ENCODE results near the gene KCNIP3.
"Not testable (repeated sequence)": the region's sequence is repeated elsewhere in the genome, so short reads cannot be mapped to it uniquely, and the experiment has no call there.

KCNIP3 gene

DNA sequence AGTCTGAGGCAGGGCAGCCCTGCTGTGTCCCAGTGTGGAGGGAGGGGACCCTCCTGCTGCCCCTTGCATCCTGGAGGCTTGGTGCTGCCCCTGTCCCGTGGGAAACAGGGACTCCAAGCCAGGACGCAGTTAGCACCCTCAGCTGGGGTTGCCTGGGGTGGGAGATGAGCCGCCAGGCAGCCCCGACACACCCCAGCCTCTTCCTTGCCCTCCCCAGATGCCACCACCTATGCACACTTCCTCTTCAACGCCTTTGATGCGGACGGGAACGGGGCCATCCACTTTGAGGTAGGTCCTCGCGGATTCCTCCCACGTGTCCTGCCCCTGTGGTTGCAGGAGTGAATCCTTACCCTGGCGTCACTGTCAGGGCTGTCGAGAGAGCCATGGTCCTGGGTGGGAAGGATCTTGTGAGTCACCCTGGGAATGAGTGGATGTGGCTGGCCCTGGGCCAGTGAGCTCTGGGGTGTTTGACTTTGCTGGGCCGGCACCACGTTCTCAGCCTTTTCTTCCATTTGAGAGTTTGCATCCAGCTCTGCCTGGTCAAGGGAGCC is 77.8 kb downstream of the KCNIP3 start:
- TF ChIP-seq FOXK2 (IDR thresholded peaks at IDR 0.05) (no peak), FOXM1 (IDR thresholded peaks at IDR 0.05; ENCODE audit: borderline replicate concordance) (no peak), SUZ12 (IDR thresholded peaks at IDR 0.05) (no peak), BHLHE40 (IDR thresholded peaks at IDR 0.05; ENCODE audit: borderline replicate concordance) (no peak), ZNF384 (IDR thresholded peaks at IDR 0.05) (no peak), HDGF (IDR thresholded peaks at IDR 0.05; ENCODE audit: borderline replicate concordance) (no peak), PKNOX1 (IDR thresholded peaks at IDR 0.05) (no peak), ELF4 (IDR thresholded peaks at IDR 0.05) (no peak), NFRKB (IDR thresholded peaks at IDR 0.05) (no peak), ARNT (IDR thresholded peaks at IDR 0.05) (no peak), CTBP1 (IDR thresholded peaks at IDR 0.05; ENCODE audit: borderline replicate concordance) (no peak), L3MBTL2 (conservative IDR thresholded peaks at IDR 0.05) (no peak)
- CTCF ChIA-PET, result interaction anchor here (1.2 kb wide), 1 partner anchor 14 kb away, joined by 3 read pairs; no protein-coding TSS in a partner anchor
- no peak for DNase-seq (ENCODE audit: extremely low spot score)
- POLR2A ChIA-PET, result no interaction called here

- no peak for TF ChIP-seq FOXA1 (IDR thresholded peaks at IDR 0.05)
- no peak for TF ChIP-seq SUZ12 (IDR thresholded peaks at IDR 0.05)
- no peak for TF ChIP-seq TARDBP (IDR thresholded peaks at IDR 0.05)
- no peak for TF ChIP-seq CTBP1 (IDR thresholded peaks at IDR 0.05; ENCODE audit: borderline replicate concordance)
- no peak for DNase-seq (ENCODE audit: extremely low spot score)
- ChIA-PET CTCF (interaction anchor here (1.2 kb wide), 1 partner anchor 13 kb away, joined by 3 read pairs; no protein-coding TSS in a partner anchor), POLR2A (no interaction called here)
These were observed 78.5 kb downstream of the KCNIP3 start for GRCh38 chr2:95375532-95376150.

- ChIA-PET POLR2A (no interaction called here), CTCF (no interaction called here)
- DNase-seq (ENCODE audit: extremely low spot score), result no peak
- TF ChIP-seq SP1 (IDR thresholded peaks at IDR 0.05) (no peak), FOXM1 (IDR thresholded peaks at IDR 0.05; ENCODE audit: borderline replicate concordance) (no peak)
These were observed 79.4 kb downstream of the KCNIP3 start for GRCh38 chr2:95376311-95377215.

DNA sequence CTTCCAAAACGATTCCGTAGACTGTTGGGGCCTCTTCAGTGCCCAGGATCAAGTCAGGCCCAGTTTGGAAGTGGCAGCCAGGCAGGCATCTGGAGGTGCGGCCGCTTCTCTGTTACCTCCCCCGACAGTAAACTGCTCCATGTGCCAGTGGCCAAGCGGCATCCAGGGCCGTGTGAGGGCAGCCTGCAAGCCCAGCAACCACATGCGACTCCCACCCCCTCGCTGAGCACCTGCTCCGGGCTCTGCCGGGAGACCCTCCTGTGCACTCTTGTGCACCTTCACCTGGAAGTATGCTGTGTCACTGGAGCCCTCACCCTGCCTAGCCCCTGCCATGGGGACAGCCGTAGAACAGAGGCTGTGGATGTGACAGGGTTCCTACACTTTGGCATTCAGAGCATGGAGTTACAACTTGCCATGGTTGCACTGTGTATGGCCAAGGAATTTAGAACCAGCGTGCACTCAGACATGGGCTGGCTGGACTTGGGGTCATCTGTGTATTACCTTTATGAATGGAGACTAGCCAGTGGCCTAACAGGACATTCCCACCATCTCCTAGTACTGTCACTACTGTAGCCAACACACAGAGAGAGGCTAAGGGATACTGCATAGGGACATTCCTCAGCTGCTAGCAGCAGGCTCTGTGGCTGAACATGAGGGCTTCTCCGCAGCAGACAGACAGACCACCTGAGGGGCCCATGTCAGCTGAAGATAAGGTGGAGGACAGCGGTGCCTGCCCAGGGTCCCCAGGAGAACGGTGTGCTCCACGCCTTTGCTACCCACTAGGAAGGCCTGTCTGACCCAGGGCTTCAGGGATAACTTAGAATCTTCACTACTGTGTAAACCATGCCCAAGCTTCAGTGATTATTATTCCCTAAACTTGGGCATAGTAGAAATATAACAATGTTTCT is 80.3 kb downstream of the KCNIP3 start:
- CTCF ChIA-PET, result interaction anchor here (0.7 kb wide), 1 partner anchor 12 kb away, joined by 4 read pairs; no protein-coding TSS in a partner anchor

DNA sequence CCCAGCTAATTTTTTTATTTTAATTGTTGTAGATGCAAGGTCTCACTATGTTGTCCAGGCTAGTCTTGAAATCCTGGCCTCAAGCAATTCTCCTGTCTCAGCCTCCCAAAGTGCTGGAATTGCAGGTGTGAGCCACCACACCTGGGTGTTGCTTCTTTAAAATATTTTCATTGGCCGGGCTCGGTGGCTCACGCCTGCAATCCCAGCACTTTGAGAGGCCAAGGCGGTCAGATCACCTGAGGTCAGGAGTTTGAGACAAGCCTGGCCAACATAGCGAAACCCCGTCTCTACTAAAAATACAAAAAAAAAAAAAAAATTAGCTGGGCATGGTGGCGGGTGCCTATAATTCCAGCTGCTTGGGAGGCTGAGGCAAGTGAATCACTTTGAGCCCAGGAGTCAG is 81.1 kb downstream of the KCNIP3 start:
- POLR2A ChIA-PET; CTCF ChIA-PET; DNase-seq (ENCODE audit: extremely low spot score): not testable (repeated sequence)

More for the DNA sequence above, 80.3 kb downstream of the KCNIP3 start:
- DNase-seq (ENCODE audit: extremely low spot score), result no peak
- TF ChIP-seq PKNOX1 (IDR thresholded peaks at IDR 0.05), result no peak
- TF ChIP-seq FOXK2 (IDR thresholded peaks at IDR 0.05), result no peak
- POLR2A ChIA-PET, result no interaction called here

DNA sequence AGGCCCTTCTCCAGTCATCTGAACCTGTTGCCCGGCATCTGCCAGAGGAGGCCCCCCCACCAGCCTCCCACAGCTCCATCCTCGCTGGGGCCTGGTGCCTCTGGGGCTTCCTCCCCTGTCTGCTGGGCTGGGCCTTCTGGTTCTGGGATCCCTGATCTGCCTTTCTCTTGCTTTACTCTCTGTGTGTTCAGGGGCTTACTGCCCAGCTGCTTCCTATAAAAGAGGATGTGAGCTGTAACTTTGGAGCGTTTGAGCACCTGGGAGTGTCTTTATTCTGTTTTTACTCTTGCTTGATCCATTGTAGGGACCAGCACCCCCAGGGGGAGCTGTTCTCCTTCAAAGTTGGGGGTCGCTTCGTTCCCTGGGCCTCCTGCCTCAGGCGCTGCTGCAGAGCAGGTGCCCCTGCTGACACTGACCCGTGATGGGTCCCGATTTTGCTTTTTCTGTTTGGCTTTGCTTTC is 82.3 kb downstream of the KCNIP3 start:
- CTCF ChIA-PET, result no interaction called here
- POLR2A ChIA-PET, result interaction anchor here (1.4 kb wide), 1 partner anchor 22 kb away, joined by 4 read pairs; no protein-coding TSS in a partner anchor
- TF ChIP-seq FOXA1 (IDR thresholded peaks at IDR 0.05) (no peak), LEF1 (IDR thresholded peaks at IDR 0.05; ENCODE audit: borderline replicate concordance) (no peak)

GRCh38 chr2:95380280-95380679 is 83.1 kb downstream of the KCNIP3 start:
- POLR2A ChIA-PET, result interaction anchor here (1.4 kb wide), 1 partner anchor 21 kb away, joined by 4 read pairs; no protein-coding TSS in a partner anchor
- TF ChIP-seq L3MBTL2 (conservative IDR thresholded peaks at IDR 0.05), result no peak
- no peak for TF ChIP-seq PKNOX1 (IDR thresholded peaks at IDR 0.05)
- no peak for TF ChIP-seq NFRKB (IDR thresholded peaks at IDR 0.05)
- no peak for TF ChIP-seq BHLHE40 (IDR thresholded peaks at IDR 0.05; ENCODE audit: borderline replicate concordance)
- no peak for TF ChIP-seq ELF4 (IDR thresholded peaks at IDR 0.05)
- TF ChIP-seq ARNT (IDR thresholded peaks at IDR 0.05), result no peak
- no peak for TF ChIP-seq LEF1 (IDR thresholded peaks at IDR 0.05; ENCODE audit: borderline replicate concordance)
- TF ChIP-seq SUZ12 (IDR thresholded peaks at IDR 0.05), result no peak
- TF ChIP-seq ZNF384 (IDR thresholded peaks at IDR 0.05), result no peak
- no peak for TF ChIP-seq HDGF (IDR thresholded peaks at IDR 0.05; ENCODE audit: borderline replicate concordance)
- no peak for TF ChIP-seq CTBP1 (IDR thresholded peaks at IDR 0.05; ENCODE audit: borderline replicate concordance)
- TF ChIP-seq TARDBP (IDR thresholded peaks at IDR 0.05), result no peak
- no peak for TF ChIP-seq FOXM1 (IDR thresholded peaks at IDR 0.05; ENCODE audit: borderline replicate concordance)
- no peak for TF ChIP-seq FOXA1 (IDR thresholded peaks at IDR 0.05)
- no peak for TF ChIP-seq FOXK2 (IDR thresholded peaks at IDR 0.05)
- no peak for DNase-seq (ENCODE audit: extremely low spot score)
- CTCF ChIA-PET, result no interaction called here

More for the DNA sequence above, 82.3 kb downstream of the KCNIP3 start:
- no peak for DNase-seq (ENCODE audit: extremely low spot score)
